Heart right ventricle (tissue), 16 donors: ENCODE data around the gene DCTD. TPM values are rescaled to one million over a fixed set of nuclear protein-coding genes. Genes with fewer than 3 reads are reported as not detected.

Experiments
- ATAC-seq, 8 donors: fragments of 200-7000 bp; cut with Tn5 transposase; one replicate each; pipeline ENCODE4 v1.9.1; 2020; ENCODE audit warnings: mild to moderate bottlenecking in 8 of 8, moderate library complexity in 8 of 8, moderate number of reproducible peaks in 1 of 8
- DNase-seq, 2 donors: peaks; one replicate each; pipeline ENCODE4 v3.0.0-alpha.2; 2020
- H3K27ac ChIP-seq, 10 donors: fragments of 200-600 bp; sonication (generic) in 2 of 10; one replicate each; pipeline versions ENCODE4 v1.5.0 to v1.8.0; 2020 to 2022; ENCODE audit warnings: mild to moderate bottlenecking in 3 of 10
- H3K27me3 ChIP-seq, 7 donors: fragments of 200-600 bp; one replicate each; pipeline ENCODE4 v1.8.0; 2021 to 2022; ENCODE audit warnings: mild to moderate bottlenecking in 2 of 7
- H3K36me3 ChIP-seq, 9 donors: fragments of 200-600 bp; sonication (generic) in 1 of 9; one replicate each; pipeline versions ENCODE4 v1.5.0 to v1.8.0; 2020 to 2022; ENCODE audit warnings: mild to moderate bottlenecking in 2 of 9
- H3K4me1 ChIP-seq, 9 donors: fragments of 200-600 bp; sonication (generic) in 1 of 9; one replicate each; pipeline versions ENCODE4 v1.5.0 to v1.8.0; 2020 to 2022; ENCODE audit warnings: mild to moderate bottlenecking in 4 of 9
- H3K4me3 ChIP-seq, 10 donors: fragments of 200-600 bp; sonication (generic) in 2 of 10; one replicate each; pipeline versions ENCODE4 v1.5.0 to v1.8.0; 2020 to 2022; ENCODE audit warnings: mild to moderate bottlenecking in 7 of 10, moderate library complexity in 2 of 10
- H3K9me3 ChIP-seq, 11 donors: fragments of 200-600 bp in 10 of 11; sonication (generic) in 2 of 11; one replicate each; pipeline versions ENCODE4 v1.5.0 to v1.8.0; 2013 to 2022; ENCODE audit warnings: mild to moderate bottlenecking in 2 of 11, control low read depth in 1 of 11, moderate library complexity in 1 of 11
- CTCF ChIP-seq, 9 donors: fragments of 200-600 bp; sonication (generic) in 2 of 9; IDR thresholded peaks; one replicate each; pipeline versions ENCODE4 v1.5.0 to v1.8.0; 2021 to 2022; ENCODE audit warnings: antibody characterized with exemption in 9 of 9, mild to moderate bottlenecking in 5 of 9, moderate library complexity in 1 of 9
- WGBS, 2 donors: extraction: QIAGEN DNeasy Blood & Tissue Kit; methylation state at CpG; one replicate each; pipeline ENCODE4 v1.1.7; 2013; ENCODE audit warnings: inconsistent platforms in 1 of 2; 5-methylcytosine and 5-hydroxymethylcytosine counted together
- intact Hi-C, 10 donors: fragments of 100-400 bp; cut with DNase I; formaldehyde crosslinking; loops; one replicate each; pipeline versions ENCODE4 v1.11.1 to v1.14.2; 2022
- polyA plus RNA-seq, 2 donors: library from polyadenylated mRNA; stranded (reverse); fragments of 200-250 nt; gene quantifications; one replicate each; pipeline ENCODE4 v1.2.3, GENCODE V29; 2013
- total RNA-seq, 10 donors: library from RNA; stranded (reverse); fragmentation: NEBNext Ultra II Directional in 3 of 10; extraction: Animal tissue kit (Norgen Biotek cat#: 25700) in 3 of 10; gene quantifications; one replicate each; pipeline versions ENCODE4 v1.2.1 to v1.2.4, GENCODE V29; 2021 to 2023
- donor health status: Arrhythmogenic right ventricular cardiomyopathy.
- donor health status: ischemic (EF 13 %, LVEDD 7.1; RV severe dilation, severe dysfunction).
- donor health status: healthy with polysubstance abuse.
- donor health status: DM: no; HTN: yes; CAD: no.
- donor health status: DM: no; HTN: no; CAD: no.
- donor health status: ischemic (EF 25% LVEDD 6.9; RV normal size, moderate dysfunction).
- donor health status: ischemic (EF 25% LVEDD 5.7; RV mildly dilated, moderate dysfunction).
- donor health status: healthy.
- donor health status: DM: yes; HTN: yes; CAD: no.
- donor health status: Ischemic cardiomyopathy.
- donor health status: ischemic (EF 35%, LVEDD 5.7; RV mildly dilated, moderate dysfunction).
- donor health status: nonischemic (EF 11% LVEDD 7.7; RV severe dilation, severe dysfunction).
- donor health status: DM: yes; HTN: yes; CAD: no.
- donor health status: PGD.
- donor health status: ischemic (EF 29% LVEDD 5.4; RV normal size, mild dysfunction).
- donor health status: nonischemic (EF 23%, LVEDD 6.1; RV moderate dilation, normal function).

Gene DCTD
- total and polyA plus RNA-seq, 12 donors: 16.8 to 53.1 (median 38.5) TPM

- Histone ChIP-seq H3K27ac (no peak overlapping the region), H3K36me3 (peaks cover 0 to 14% (median 0%) of the 10 kb centered on the region in 9 donors), H3K27me3 (no peaks in the 10 kb centered on the region), H3K4me1 (no peaks in the 10 kb centered on the region), H3K4me3 (no peak overlapping the region), H3K9me3 (no peaks in the 10 kb centered on the region)
- 97% methylated on average over 15 of the region's 15 CpGs for WGBS, 2 donors
- DNase-seq: no peak
- ATAC-seq: no peak
- TF ChIP-seq CTCF (IDR thresholded peaks at IDR 0.05): no peak
- intact Hi-C loops: no loop called here
Observed at GRCh38 chr4:182873289-182873688, 43.9 kb downstream of the DCTD start.

- no peak for ATAC-seq
Observed at GRCh38 chr4:182872886-182873285, 44.3 kb downstream of the DCTD start.

GRCh38 chr4:182871616-182872015 is 45.6 kb downstream of the DCTD start:
- H3K4me3 ChIP-seq: no peak overlapping the region
- H3K27ac ChIP-seq: no peak overlapping the region
- H3K36me3 ChIP-seq: peaks cover 0 to 14% (median 0%) of the 10 kb centered on the region in 9 donors
- no peaks in the 10 kb centered on the region for H3K4me1 ChIP-seq
- no peak for TF ChIP-seq CTCF (IDR thresholded peaks at IDR 0.05)
- no peaks in the 10 kb centered on the region for H3K27me3 ChIP-seq
- no peaks in the 10 kb centered on the region for H3K9me3 ChIP-seq
- intact Hi-C loops: no loop called here
- ATAC-seq (no peak), DNase-seq (no peak)
- WGBS, 2 donors: 83 to 85% methylated on average over 9 of the region's 9 CpGs

More at GRCh38 chr4:182872886-182873285, 44.3 kb downstream of the DCTD start:
- TF ChIP-seq CTCF (IDR thresholded peaks at IDR 0.05): no peak
- Histone ChIP-seq H3K27ac (no peak overlapping the region), H3K36me3 (peaks cover 0 to 14% (median 0%) of the 10 kb centered on the region in 9 donors), H3K4me3 (no peak overlapping the region), H3K4me1 (no peaks in the 10 kb centered on the region), H3K9me3 (no peaks in the 10 kb centered on the region), H3K27me3 (no peaks in the 10 kb centered on the region)
- intact Hi-C loops: no loop called here
- 93 to 94% methylated on average over 13 of the region's 13 CpGs for whole genome bisulfite sequencing, 2 donors
- no peak for DNase-seq

GRCh38 chr4:182869697-182870096 is 47.5 kb downstream of the DCTD start:
- 59 to 78% methylated on average over 4 of the region's 4 CpGs for WGBS, 2 donors
- DNase-seq (no peak), ATAC-seq (no peak)
- peaks cover 0 to 4% (median 0%) of the 10 kb centered on the region in 9 donors for H3K4me1 ChIP-seq
- TF ChIP-seq CTCF (IDR thresholded peaks at IDR 0.05): no peak
- no peaks in the 10 kb centered on the region for H3K27me3 ChIP-seq
- H3K36me3 ChIP-seq: peaks cover 0 to 8% (median 0%) of the 10 kb centered on the region in 9 donors
- H3K4me3 ChIP-seq: no peak overlapping the region
- intact Hi-C loops: no loop called here
- H3K27ac ChIP-seq: no peak overlapping the region
- no peaks in the 10 kb centered on the region for H3K9me3 ChIP-seq
